Measurements from ENCODE around the gene SIX3.

DNA sequence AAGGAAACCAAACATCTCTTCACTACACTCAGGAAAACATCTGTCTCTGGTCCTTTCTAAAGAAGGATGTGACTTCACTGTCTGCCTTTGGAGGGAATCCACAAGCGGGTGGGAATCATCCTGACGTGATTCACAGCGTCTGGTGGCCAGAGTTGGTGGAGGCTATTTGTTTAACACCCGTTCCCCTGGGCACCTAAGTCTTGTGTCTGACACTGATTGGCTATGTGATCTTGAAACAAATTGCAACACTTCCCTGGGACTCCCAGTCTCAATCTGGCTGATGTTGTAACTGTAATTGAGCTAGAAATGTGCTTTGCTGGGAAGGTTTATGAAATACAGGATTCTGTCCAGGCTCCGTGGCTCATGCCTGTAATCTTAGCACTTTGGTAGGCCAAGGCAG is 28.8 kb upstream of the SIX3 start:
- TF ChIP-seq, protein P1, sequence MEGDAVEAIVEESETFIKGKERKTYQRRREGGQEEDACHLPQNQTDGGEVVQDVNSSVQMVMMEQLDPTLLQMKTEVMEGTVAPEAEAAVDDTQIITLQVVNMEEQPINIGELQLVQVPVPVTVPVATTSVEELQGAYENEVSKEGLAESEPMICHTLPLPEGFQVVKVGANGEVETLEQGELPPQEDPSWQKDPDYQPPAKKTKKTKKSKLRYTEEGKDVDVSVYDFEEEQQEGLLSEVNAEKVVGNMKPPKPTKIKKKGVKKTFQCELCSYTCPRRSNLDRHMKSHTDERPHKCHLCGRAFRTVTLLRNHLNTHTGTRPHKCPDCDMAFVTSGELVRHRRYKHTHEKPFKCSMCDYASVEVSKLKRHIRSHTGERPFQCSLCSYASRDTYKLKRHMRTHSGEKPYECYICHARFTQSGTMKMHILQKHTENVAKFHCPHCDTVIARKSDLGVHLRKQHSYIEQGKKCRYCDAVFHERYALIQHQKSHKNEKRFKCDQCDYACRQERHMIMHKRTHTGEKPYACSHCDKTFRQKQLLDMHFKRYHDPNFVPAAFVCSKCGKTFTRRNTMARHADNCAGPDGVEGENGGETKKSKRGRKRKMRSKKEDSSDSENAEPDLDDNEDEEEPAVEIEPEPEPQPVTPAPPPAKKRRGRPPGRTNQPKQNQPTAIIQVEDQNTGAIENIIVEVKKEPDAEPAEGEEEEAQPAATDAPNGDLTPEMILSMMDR (conservative IDR thresholded peaks at IDR 0.05; ENCODE audit: low read depth, low read length) = no peak
- TF ChIP-seq CEBPB (IDR thresholded peaks at IDR 0.05; ENCODE audit: low read depth, low read length) (no peak), CHD1 (IDR thresholded peaks at IDR 0.05; ENCODE audit: low read depth, low read length) (no peak), MAFK (IDR thresholded peaks at IDR 0.05; ENCODE audit: low read depth, low read length) (no peak), RCOR1 (IDR thresholded peaks at IDR 0.05; ENCODE audit: insufficient replicate concordance, low read length) (no peak), POLR2A (IDR thresholded peaks at IDR 0.05; ENCODE audit: low read depth, low read length) (no peak), FOS (IDR thresholded peaks at IDR 0.05; ENCODE audit: low read depth, low read length) (no peak)
- TF ChIP-seq, protein P2, sequence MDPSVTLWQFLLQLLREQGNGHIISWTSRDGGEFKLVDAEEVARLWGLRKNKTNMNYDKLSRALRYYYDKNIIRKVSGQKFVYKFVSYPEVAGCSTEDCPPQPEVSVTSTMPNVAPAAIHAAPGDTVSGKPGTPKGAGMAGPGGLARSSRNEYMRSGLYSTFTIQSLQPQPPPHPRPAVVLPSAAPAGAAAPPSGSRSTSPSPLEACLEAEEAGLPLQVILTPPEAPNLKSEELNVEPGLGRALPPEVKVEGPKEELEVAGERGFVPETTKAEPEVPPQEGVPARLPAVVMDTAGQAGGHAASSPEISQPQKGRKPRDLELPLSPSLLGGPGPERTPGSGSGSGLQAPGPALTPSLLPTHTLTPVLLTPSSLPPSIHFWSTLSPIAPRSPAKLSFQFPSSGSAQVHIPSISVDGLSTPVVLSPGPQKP (IDR thresholded peaks at IDR 0.05; ENCODE audit: borderline replicate concordance, low read depth, low read length) = no peak
